Measurements from ENCODE around the gene MDFI.

MDFI gene

DNA sequence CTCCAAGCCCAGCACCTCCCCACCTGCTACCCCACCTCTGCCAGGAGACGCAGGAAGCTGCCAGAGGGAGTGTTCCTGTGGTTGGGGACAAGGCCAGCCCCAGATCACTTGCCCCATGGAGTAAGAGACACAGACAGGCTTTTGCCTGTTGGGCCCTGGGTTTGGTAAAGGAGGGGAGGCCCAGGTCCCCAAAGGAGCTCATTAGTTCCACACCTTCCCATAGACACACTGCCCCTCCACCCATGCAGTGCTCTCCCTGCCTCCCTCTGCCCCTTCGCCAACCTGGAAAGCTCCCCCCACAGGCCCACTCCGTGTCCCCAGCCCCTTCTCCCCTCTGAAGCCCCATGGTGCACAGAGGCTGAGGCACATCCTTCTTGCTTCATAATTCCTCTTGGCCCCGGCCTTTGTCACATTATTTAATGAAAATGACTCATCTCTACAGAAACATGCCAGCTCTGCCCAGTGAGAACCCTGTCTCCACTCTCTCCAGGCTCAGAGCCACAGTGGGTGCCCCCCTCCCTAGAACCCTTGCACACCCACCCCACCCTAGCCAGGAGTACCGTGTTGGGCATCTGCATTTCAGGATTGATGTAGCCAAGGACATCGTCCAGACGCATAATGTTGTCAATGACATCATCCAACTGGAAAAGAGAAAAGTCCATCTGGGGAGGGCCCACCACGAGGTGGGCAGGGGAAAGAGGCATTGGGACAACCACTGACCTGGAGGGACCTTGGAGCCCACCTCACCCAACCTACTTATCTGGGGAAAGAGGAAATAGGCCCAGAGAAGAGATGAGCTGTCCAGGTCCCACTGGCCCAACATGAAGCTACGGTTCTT lies 51.1 kb downstream of the MDFI start:
- peak; percentile 46 for DNase-seq (ENCODE audit: low read depth)

- DNase-seq (ENCODE audit: low read depth) = no peak
Measured at GRCh38 chr6:41690541-41691330, 52.5 kb downstream of the MDFI start.

DNA sequence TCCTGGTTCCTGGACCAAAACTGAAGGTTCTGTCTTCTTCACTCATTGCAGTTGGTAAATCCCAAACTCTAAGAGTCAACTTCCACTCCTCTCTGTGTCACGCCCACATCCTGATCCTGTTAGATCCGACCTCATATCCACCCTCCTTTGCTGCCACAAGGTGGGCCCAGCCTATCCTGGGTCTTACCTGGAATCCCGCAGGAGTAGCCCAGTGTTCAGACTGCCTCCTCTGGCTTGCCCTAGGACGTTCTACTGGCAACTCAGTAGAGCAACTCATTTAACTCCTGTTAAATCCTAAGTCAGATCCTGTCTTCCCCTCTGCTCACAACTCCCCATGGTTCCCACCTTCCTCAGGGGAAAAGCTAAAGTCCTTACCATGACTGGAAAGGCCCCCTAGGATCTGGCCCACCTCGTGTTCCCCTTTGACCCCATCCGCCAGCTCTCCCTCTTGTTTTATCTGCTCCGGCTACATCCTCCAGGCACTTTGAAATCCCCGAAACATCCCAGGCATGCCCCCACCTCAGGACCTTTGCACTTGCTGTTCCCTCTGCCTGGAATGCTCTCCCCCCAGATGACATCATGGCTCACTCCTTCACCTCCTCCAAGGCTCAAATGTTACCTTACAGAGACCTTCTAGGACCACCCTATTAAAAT lies 53.3 kb downstream of the MDFI start:
- DNase-seq (ENCODE audit: low read depth) = no peak

DNA sequence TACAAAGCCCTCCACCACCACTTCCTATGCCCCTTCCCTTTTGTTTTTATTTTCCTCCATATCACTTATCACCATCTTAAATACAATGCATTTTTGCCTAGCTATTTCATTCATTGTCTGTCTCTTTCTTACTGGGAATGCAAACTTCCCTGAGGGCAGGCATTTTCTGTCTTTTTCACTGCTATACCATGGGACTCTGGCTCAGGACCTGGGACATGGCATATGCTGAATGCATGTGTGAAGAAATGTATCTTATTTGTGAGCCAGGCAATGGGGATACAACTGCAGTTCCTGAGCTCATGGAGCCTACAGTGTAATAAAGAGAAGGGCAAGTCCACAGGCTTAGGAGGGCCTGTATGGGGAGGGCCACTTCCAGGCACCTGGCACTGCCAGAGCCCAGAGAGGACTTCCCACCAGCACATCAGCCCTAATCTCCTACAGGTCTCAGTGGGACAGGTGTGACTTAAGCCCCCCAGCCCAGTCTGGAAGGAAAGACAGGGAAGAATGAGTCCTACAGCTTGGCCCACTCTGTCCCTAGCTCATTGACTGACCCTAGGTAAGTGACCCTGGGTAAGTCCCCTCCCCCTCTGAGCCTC lies 53.9 kb downstream of the MDFI start:
- DNase-seq (ENCODE audit: low read depth) = no peak

DNA sequence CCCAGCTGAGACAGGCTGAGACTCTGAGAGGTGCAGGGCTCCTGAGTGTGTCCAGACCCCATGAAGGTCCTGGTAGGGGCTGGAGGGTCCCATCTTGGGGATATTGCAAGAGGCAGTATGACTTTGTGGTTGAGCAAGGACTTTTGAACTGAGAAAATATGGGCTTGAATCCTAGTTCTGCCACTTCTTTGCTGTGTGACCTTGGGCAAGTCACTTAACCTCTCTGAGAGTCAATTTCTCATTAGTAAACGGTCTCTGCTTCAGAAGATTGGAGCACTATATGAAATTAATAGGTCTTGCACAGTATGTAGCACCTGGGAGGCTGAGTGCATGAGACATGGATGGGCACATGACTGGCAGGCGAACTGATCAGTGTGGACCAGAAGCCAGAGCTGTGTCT lies 54.5 kb downstream of the MDFI start:
- DNase-seq (ENCODE audit: low read depth) = no peak

DNA sequence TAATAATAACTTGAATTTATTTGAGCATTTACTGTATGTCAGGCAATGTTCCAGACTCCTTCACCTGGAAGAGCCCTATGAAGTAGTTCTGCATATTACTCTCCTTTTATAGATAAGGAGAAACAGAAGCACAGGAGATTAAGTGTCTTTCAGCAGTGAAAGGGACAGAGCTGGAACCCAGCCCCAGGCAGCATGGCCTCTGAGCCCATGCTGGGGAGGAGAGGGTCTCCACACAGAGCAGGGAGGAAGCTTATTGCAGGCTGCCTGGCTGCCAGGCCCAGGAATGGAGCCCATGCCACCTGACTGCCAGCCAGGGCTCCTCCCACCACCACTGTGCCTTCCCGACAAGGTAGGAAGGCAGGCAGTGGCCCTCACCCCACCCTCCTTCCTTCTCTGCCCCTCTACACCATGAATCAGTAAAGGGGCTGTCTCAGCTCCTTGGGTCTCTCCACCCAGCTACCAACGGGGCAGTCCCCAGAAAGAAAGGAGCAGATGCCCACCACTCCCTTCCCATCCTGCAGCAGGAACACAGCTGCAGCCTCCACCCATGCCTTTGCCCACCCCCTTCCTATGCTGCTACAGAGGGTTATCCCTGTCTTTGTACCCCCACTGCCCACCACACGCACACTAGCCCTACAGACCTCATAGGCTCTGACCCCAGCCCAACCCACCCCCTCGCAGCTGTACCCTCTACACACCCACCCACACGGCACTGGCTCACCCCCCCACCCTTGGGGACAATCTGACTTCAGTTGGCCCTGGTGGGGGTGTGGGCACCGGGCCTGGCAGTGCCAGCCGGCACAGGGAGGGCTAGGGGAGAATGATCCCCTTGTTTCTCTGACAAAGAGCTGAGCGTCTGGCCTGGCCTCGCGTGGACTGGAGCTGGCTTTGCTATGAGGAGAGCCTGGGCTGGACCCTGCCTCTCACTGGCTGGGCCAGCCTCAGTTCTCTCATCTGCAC lies 55.3 kb downstream of the MDFI start:
- DNase-seq (ENCODE audit: low read depth) = no peak

DNA sequence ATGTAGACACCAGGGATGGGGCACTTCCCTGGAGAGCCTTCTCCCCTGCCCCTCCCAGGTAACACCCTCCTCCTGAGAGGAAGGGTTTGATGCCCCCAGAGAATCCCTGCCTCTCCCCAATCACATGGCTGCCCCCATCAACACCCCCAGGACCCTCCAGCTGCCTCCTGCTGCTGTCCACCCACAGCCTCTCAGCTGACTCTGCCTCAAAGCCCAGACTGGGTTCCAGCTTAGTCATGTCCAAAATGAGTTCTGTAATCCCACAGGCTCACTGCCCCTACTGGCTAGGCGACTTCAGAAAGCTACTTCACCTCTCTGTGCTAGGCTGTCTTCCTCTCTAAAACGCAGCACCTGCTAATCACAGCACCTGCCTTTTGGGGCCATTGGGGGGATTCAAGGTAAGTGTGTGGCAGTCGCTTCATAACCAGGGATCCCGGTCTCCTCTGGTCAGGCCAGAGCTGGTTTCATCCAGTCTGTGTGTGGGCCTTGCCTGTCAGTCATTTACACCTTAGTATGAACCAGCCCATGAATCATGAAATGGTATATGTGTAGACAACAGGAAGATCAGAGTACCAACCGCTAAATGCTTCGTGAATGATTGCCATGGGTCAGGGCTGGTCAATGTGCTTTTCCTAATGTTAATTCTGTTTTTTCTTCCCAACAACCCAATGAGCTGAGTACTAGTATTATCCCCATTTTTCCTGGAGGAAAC lies 56.7 kb downstream of the MDFI start:
- peak; percentile 32 for DNase-seq (ENCODE audit: low read depth)

DNA sequence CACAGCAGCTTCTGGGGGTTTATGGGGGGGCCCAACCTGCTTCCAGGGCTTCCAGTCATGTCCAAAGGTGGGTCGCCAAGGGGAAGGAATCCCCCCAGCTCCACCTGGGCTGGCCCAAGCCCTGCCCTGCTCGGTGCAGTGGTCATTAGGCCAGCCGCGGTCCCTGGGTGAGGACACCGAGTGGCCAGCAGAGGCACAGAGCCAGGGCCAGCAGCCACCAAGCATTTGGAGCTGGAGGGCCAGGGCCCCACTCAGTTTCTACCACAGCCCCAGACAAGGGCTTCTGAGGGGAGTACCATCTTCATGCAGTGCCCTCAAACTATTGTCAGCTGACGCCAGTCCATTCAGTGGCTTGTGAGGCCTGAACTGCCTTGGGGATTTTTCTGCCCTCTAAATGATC lies 57.6 kb downstream of the MDFI start:
- no peak for DNase-seq (ENCODE audit: low read depth)

DNA sequence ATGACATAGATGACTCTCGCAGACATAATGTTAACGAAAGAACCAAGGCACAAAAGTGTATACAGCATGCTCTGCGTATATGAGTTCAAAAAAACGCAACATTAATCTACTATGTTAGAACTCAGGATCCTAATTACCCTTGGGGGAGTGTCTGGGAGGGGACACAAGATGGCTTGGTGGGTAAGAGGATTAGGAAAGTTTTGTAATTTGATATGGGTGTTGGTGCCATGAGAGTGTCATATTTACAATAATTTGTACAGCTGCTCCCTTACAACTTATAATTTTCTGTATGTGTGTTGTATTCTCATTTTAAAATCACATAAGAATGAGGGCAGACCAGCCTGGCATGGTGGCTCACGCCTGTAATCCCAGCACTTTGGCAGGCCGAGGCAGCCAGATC lies 58.5 kb downstream of the MDFI start:
- DNase-seq (ENCODE audit: low read depth) = no peak

DNA sequence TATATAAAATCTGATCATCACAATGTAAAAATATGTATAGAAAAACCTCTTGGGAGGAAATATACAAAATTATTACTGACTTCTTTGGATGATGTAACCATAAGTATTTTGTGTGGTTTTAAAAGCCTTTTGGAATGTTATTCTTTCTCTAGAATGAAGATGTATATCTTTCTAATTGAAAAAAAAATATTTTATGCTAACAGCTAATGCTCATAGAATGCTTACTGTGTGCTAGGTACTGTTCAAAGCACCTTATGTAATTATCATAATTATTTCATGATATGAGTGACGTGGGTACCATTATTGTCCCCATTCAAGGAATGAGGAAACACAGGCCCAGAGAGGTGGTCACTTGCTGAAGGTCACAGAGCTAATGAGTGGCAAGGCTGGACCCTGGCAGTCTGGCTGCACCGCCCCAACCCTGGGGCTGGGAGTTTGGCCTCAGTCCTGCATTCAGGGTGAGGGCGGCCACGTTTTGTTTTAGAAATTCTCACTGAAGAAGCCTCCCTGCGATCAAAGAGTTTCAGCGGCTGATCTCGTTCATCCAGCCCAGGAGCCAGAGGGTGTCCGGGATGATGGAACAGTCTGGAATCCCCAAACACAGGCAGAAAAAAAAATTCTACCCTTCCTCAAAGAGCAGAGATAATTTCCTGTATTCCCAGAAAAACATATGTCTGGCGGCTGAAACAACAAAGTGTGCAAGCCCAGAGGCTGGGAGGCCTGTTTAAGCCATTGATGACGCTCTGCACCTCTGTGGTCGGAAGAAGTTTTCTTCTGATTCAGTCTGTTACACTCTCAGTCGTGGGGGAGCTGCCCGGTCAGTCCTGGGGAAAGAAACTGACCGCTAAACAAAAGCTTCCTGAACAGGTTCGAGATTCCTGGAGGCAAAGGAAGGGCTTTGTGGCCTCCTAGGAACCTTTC lies 59.9 kb downstream of the MDFI start:
- DNase-seq (ENCODE audit: low read depth) = peak; percentile 94

DNA sequence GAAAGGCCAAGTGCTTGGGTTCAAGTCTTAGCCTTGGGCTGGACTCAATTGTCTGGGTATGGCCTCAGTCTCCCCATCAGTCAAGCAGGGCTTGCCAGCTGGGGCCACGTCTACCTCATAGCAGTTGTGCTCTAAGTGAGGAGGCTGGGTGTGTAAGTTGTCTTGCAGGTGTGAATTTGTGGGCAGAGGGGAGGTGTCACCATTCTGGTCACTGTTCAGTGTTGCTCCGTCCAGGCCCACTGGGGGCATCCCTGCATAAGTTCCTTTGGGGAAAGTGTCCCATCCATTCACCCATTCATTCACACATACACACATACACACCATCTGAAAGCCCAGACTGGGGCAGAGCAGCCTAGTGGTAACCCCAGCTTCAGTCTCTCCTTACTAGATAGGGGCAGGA lies 60.8 kb downstream of the MDFI start:
- no peak for DNase-seq (ENCODE audit: low read depth)

DNA sequence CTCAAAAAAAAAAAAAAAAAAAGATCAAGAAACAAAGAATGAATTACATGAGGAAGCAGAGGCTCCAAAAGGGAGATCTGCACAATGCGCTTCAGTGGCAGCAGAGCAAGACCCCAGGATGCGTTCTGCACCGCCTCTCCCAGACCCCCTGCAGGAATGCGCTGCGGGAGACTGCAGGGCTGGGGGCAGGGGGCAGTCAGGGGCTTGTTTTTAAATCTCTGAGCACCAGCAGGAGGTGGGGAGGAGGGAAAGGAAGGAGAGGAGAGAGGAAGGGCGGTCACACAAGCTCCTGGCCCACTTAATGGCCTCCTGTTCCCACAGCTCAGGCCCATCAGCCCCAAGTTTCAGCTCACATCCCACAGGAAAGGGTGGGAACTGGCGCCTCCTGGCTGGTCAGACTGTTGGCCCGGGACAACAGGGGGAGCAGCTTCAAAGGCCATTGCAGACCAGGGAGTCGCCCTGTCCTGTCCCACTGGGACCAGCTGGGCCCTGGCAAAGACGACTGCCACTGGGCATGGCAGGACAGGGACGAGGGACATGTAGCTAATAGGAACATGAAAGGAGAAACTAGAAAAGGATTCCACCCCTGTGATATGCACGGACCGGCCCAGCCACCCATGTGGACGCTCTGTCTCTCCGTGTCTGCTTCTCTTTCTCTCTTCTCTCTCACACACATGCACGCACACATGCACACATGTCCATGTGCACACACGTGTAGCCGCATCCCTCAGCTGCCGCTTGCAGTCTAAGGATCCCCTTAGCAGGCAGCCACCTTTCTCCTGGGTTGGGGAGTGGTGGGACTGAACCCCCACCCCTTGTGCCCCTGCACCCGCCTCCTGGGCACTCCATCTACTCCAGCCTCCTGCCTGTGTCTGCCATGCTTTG lies 62.4 kb downstream of the MDFI start:
- no peak for DNase-seq (ENCODE audit: low read depth)

DNA sequence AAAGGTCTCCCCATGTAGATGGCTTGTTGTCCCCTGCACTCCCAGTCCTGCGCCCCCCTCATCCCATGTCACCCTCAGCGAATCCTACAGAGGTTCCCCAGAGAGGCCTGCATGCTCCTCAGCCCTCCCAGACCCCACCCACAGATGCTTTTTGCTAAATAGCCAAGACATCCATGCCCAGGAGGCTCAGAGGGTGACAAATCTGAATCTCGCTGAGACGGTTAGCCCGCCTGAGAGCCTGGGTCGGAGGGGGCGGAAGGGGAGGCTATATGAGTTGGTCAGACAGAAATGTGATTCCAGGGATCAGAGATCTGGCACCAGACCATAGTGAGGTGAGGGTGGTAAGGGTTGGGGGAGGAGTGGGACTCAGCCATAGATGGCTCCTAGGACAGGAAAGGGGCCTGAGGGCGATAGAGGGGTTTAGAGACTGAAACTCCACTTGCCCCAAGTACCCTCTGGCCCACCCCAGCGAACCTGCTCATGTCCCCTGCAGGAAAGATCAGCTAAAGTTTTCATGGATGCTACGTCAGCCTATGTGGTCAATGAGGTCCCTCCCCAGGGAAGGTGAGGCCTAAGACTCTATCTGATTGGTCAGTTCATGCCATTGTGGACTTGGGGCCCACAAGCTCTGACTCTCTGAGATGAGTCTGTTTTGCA lies 63.9 kb downstream of the MDFI start:
- no peak for DNase-seq (ENCODE audit: low read depth)

DNA sequence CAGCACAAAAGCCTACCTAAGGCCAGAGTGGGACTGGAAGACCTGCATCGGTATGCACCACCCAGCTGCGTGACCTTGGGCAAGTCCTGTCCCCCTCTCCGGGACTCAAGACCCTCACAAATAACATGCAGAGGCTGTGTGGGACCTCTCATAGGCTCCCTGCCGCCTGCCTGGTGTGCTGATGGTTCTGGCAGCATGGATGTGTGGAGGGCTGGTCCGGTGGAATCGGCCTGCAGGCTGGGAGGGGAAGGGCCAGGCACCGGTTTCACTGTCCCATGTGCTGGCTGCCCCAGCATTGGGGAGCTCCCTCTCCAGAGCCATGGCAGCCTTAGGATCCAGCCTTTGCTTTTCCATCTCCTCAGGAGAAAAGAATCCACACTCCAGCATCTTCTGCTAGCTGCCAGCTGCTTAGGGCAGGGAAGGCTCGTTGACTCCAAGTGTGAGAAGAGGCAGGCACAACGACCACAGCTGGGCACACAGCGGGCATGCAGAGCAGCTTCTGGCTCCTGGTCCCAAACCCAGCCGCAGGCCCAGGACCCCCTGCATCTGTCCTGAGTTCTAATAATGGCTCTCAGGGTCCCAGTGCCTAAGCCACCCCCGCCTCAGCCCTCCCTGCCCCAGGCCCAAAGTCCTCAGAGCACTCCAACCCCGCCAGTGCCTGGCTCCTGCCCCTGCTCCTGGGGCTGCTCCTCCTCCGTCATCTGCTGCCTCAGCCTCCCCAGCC lies 64.7 kb downstream of the MDFI start:
- no peak for DNase-seq (ENCODE audit: low read depth)

Measured in ELR (cell line).